OCI-LY7 (cell line): ENCODE measurements around the gene PPP2R5C. TPM values are rescaled to one million over a fixed set of nuclear protein-coding genes. Genes with fewer than 3 reads are reported as not detected.
A peak's percentile ranks its signal among the peaks of the same experiment; 100 is the strongest.

ENCODE experiments used
- BruUV-seq: library from RNA; stranded (reverse); fragments of 400-500 nt; replicated peaks from 2 replicates; lab custom pipeline; 2021; lab: Mats Ljungman, UMichigan
- CTCF ChIA-PET: fragments of 300-600 bp; sonication (Branson Sonifier 250); formaldehyde crosslinking; loops from one replicate; lab custom pipeline; 2022; ENCODE audit warnings: antibody characterized with exemption; ENCODE audit not compliant: unreplicated experiment; lab: Charles Lee
- POLR2A ChIA-PET: fragments of 300-600 bp; sonication (Branson Sonifier 250); formaldehyde crosslinking; loops from one replicate; lab custom pipeline; 2022; ENCODE audit warnings: antibody characterized with exemption; lab: Charles Lee
- DNase-seq: peaks from one replicate; pipeline ENCODE4 v3.0.0-alpha.2; 2015; ENCODE audit warnings: low spot score
- H2AFZ ChIP-seq: fragments of 200-600 bp; sonication (generic), shearing (Covaris generic); 2 replicates; pipeline ENCODE4 v1.6.1; 2014; ENCODE audit warnings: mild to moderate bottlenecking, antibody characterized with exemption, low read length, moderate library complexity
- H3K27ac ChIP-seq: fragments of 200-600 bp; sonication (generic); 2 replicates; pipeline ENCODE4 v1.5.1; 2014; ENCODE audit warnings: mixed run types, low read depth, mild to moderate bottlenecking, moderate library complexity, low read length, inconsistent platforms; ENCODE audit not compliant: poor library complexity, severe bottlenecking
- H3K36me3 ChIP-seq: fragments of 200-600 bp; sonication (generic); 2 replicates; pipeline ENCODE4 v1.6.1; 2014; ENCODE audit warnings: mild to moderate bottlenecking, antibody characterized with exemption, low read length, moderate library complexity, mixed read lengths; ENCODE audit not compliant: insufficient read depth
- H3K4me1 ChIP-seq: fragments of 200-600 bp; sonication (generic); 2 replicates; pipeline ENCODE4 v1.5.1; 2014; ENCODE audit warnings: mild to moderate bottlenecking, low read length; ENCODE audit not compliant: insufficient read depth, poor library complexity, severe bottlenecking
- H3K4me2 ChIP-seq: fragments of 200-600 bp; sonication (generic); 2 replicates; pipeline ENCODE4 v1.6.1; 2014; ENCODE audit warnings: mild to moderate bottlenecking, low read length
- H3K4me3 ChIP-seq: fragments of 200-600 bp; sonication (generic); 2 replicates; pipeline ENCODE4 v1.5.1; 2014; ENCODE audit warnings: mild to moderate bottlenecking, low read depth, low read length; ENCODE audit not compliant: poor library complexity, severe bottlenecking
- H3K79me2 ChIP-seq: fragments of 200-600 bp; sonication (generic); 2 replicates; pipeline ENCODE4 v1.6.1; 2016; ENCODE audit warnings: low read depth, mild to moderate bottlenecking, low read length, moderate library complexity, mixed read lengths; ENCODE audit not compliant: insufficient read depth
- H3K9me2 ChIP-seq: fragments of 200-600 bp; sonication (generic); 2 replicates; pipeline ENCODE4 v1.6.1; 2016; ENCODE audit warnings: mild to moderate bottlenecking, low read length, mixed read lengths; ENCODE audit not compliant: insufficient read depth
- H3K9me3 ChIP-seq: fragments of 200-600 bp; sonication (generic); 2 replicates; pipeline ENCODE4 v1.6.1; 2014; ENCODE audit warnings: mild to moderate bottlenecking, mixed run types, low read length, mixed read lengths
- H4K20me1 ChIP-seq: fragments of 200-600 bp; sonication (generic); 2 replicates; pipeline ENCODE4 v1.6.1; 2014; ENCODE audit warnings: mild to moderate bottlenecking, antibody characterized with exemption, low read length, moderate library complexity, mixed read lengths; ENCODE audit not compliant: insufficient read depth
- EZH2phosphoT487 ChIP-seq: fragments of 200-600 bp; sonication (generic); IDR thresholded peaks from 2 replicates; pipeline ENCODE4 v1.6.1; 2018; ENCODE audit warnings: low read depth, borderline replicate concordance, mild to moderate bottlenecking, mixed run types, antibody characterized with exemption, low read length, moderate library complexity, mixed read lengths
- intact Hi-C: fragments of 100-400 bp; cut with micrococcal nuclease; formaldehyde crosslinking; loops from one replicate; pipeline ENCODE4 v1.10.0; 2022; ENCODE audit not compliant: unreplicated experiment
- total RNA-seq, 2 experiments: library from RNA; depleted of rRNA in 1 of 2; stranded (reverse); fragments of >200 nt in 1 of 2; shearing (Covaris generic) in 1 of 2; gene quantifications; 2 replicates each; pipeline ENCODE4 v1.2.3, GENCODE V29; 2014 to 2022
- TF ChIP-seq, protein P1 (sequence below): fragments of 200-600 bp; sonication (generic); conservative IDR thresholded peaks from 2 replicates; pipeline ENCODE4 v1.5.1; 2014; ENCODE audit warnings: mild to moderate bottlenecking, antibody characterized with exemption, low read length, moderate library complexity, mixed read lengths

The PPP2R5C gene
- total RNA-seq, 2 experiments from 2014 or later: 161 to 236 TPM

DNA sequence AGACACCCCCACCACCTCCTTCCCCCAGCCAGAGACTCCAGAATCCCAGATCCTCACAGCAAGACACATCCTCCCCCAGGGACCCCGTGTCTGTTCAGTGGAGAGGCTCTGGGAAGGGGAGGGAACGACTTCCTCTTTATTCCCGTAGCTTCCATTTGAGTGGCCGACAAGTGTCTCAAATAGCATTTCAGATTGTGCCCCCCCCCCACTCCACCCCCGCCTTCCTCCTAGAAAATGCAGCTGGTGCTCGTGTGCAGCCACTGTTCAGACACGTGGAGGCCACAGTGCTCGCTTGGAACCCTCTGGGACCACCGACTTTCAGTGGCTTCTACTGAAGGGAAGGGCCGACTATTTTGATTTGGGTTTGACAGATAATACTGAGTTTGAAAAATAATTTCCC lies 14.3 kb downstream of the PPP2R5C start:
- H3K4me2 ChIP-seq: peak overlapping the region; percentile 71
- DNase-seq: peak; percentile 76
- intact Hi-C loops: no loop called here
- peaks cover 9% of the 10 kb centered on the region; the same call in 1 of the 2 replicates for H3K9me3 ChIP-seq
- peaks cover 7% of the 10 kb centered on the region; the same call in 1 of the 2 replicates for H3K36me3 ChIP-seq
- H4K20me1 ChIP-seq: no peaks in the 10 kb centered on the region
- TF ChIP-seq, protein P1, sequence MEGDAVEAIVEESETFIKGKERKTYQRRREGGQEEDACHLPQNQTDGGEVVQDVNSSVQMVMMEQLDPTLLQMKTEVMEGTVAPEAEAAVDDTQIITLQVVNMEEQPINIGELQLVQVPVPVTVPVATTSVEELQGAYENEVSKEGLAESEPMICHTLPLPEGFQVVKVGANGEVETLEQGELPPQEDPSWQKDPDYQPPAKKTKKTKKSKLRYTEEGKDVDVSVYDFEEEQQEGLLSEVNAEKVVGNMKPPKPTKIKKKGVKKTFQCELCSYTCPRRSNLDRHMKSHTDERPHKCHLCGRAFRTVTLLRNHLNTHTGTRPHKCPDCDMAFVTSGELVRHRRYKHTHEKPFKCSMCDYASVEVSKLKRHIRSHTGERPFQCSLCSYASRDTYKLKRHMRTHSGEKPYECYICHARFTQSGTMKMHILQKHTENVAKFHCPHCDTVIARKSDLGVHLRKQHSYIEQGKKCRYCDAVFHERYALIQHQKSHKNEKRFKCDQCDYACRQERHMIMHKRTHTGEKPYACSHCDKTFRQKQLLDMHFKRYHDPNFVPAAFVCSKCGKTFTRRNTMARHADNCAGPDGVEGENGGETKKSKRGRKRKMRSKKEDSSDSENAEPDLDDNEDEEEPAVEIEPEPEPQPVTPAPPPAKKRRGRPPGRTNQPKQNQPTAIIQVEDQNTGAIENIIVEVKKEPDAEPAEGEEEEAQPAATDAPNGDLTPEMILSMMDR: no peak
- TF ChIP-seq EZH2phosphoT487: no peak
- peaks cover 84% of the 10 kb centered on the region for H3K4me1 ChIP-seq
- BruUV-seq: no TSS peak
- peaks cover 4% of the 10 kb centered on the region; the same call in 1 of the 2 replicates for H3K79me2 ChIP-seq
- ChIA-PET POLR2A (interaction anchor here (0.7 to 12.2 kb wide), 8 partner anchors 12 to 112 kb away, joined by 3 to 165 read pairs (median 4); no protein-coding TSS in a partner anchor), CTCF (interaction anchor here (0.6 to 1.4 kb wide), 2 partner anchors 34 to 70 kb away, joined by 4 to 5 read pairs; no protein-coding TSS in a partner anchor)
- peak overlapping the region; percentile 96 for H3K27ac ChIP-seq
- no peaks in the 10 kb centered on the region for H3K9me2 ChIP-seq
- peak overlapping the region; percentile 49 for H3K4me3 ChIP-seq
- peak overlapping the region; percentile 54; the same call in 1 of the 2 replicates for H2AFZ ChIP-seq

DNA sequence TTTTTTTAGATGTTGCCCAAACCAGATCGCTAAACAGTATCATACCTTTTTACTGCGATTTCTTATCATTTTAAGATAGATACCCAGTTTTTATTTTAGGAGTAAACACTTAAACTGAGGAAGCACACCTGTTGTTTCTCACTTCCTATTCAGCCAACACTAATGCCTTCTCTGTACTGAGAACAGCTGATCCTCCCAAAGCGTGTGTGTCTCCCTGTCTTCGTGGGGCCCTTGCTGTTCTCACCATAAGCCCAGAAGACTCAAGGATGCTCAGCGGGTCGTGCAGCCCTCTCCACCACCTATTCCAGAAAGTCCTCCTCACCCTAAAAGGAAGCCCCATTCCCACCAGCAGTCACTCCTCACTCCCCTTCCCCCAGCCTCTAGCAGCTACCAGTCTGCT lies 14.8 kb downstream of the PPP2R5C start:
- peaks cover 9% of the 10 kb centered on the region; the same call in 1 of the 2 replicates for H3K9me3 ChIP-seq
- H3K79me2 ChIP-seq: peaks cover 4% of the 10 kb centered on the region; the same call in 1 of the 2 replicates
- peaks cover 7% of the 10 kb centered on the region; the same call in 1 of the 2 replicates for H3K36me3 ChIP-seq
- peak overlapping the region; percentile 96 for H3K27ac ChIP-seq
- no TSS peak for BruUV-seq
- peaks cover 84% of the 10 kb centered on the region for H3K4me1 ChIP-seq
- peak; percentile 79 for DNase-seq
- POLR2A ChIA-PET: interaction anchor here (0.6 to 12.2 kb wide), 7 partner anchors 15 to 75 kb away, joined by 3 to 165 read pairs (median 3); no protein-coding TSS in a partner anchor
- peak overlapping the region; percentile 71 for H3K4me2 ChIP-seq
- peak overlapping the region; percentile 30 for H3K4me3 ChIP-seq
- no peaks in the 10 kb centered on the region for H3K9me2 ChIP-seq
- H4K20me1 ChIP-seq: no peaks in the 10 kb centered on the region
- CTCF ChIA-PET: interaction anchor here (1.4 kb wide), 1 partner anchor 34 kb away, joined by 5 read pairs; no protein-coding TSS in a partner anchor
- intact Hi-C loops: no loop called here
- no peak for TF ChIP-seq EZH2phosphoT487
- TF ChIP-seq, protein P1: no peak
- peak overlapping the region; percentile 54; the same call in 1 of the 2 replicates for H2AFZ ChIP-seq

DNA sequence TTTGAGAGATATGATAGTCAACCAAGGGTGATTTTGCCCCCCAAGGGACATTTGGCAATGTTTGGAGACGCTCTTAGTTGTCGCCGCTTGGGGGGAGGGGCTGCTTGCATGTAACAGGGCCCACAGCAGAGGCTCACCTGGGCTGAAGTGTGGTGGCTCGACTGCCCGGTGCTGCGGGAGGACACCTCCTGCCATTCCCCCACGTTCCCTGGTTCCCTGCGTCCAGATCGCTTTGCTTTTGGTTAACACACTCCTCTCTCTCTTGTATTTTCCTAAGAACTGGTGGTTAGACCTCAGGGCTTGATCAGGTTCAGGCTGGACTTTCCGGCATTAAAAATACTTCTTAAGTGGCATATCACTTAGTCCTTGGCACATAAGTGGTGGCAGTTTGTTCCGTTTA lies 18.9 kb downstream of the PPP2R5C start:
- CTCF ChIA-PET: no interaction called here
- Histone ChIP-seq H3K36me3 (peaks cover 12% of the 10 kb centered on the region; the same call in 1 of the 2 replicates), H3K27ac (no peak overlapping the region), H3K9me3 (peaks cover 9% of the 10 kb centered on the region; the same call in 1 of the 2 replicates), H4K20me1 (no peaks in the 10 kb centered on the region), H3K4me3 (no peak overlapping the region), H2AFZ (no peak overlapping the region; the same call in 1 of the 2 replicates), H3K4me1 (peaks cover 49% of the 10 kb centered on the region), H3K4me2 (peak overlapping the region; percentile 74; the same call in 1 of the 2 replicates), H3K9me2 (no peaks in the 10 kb centered on the region), H3K79me2 (no peaks in the 10 kb centered on the region)
- POLR2A ChIA-PET: interaction anchor here (0.6 to 1.5 kb wide), 2 partner anchors 10 to 58 kb away, joined by 4 to 5 read pairs; no protein-coding TSS in a partner anchor
- DNase-seq: no peak
- TF ChIP-seq, protein P1: no peak
- TF ChIP-seq EZH2phosphoT487: no peak
- intact Hi-C loops: no loop called here
- BruUV-seq: no TSS peak
